ENCODE measurements around the gene PHLDB1.
"Not testable (repeated sequence)": the region's sequence is repeated elsewhere in the genome, so short reads cannot be mapped to it uniquely, and the experiment has no call there.

Gene PHLDB1

GRCh38 chr11:118604566-118604965 lies 2.8 kb upstream of the PHLDB1 start:
- no peak overlapping the region for H3K4me3 ChIP-seq (ENCODE audit: low read length)
- DNase-seq (ENCODE audit: low read depth, low spot score) = no peak

GRCh38 chr11:118605116-118605867 lies 2.1 kb upstream of the PHLDB1 start:
- no peak for DNase-seq (ENCODE audit: low read depth, low spot score)
- no peak overlapping the region for H3K4me3 ChIP-seq (ENCODE audit: low read length)

- DNase-seq (ENCODE audit: low read depth, low spot score) = no peak
- H3K4me3 ChIP-seq (ENCODE audit: low read length) = no peak overlapping the region
Observed at GRCh38 chr11:118606157-118606843, 1.1 kb upstream of the PHLDB1 start.

- H3K4me3 ChIP-seq (ENCODE audit: low read length) = no peak overlapping the region
- no peak for DNase-seq (ENCODE audit: low read depth, low spot score)
Observed at GRCh38 chr11:118606844-118607228, 579 bp upstream of the PHLDB1 start.

- no peak for DNase-seq (ENCODE audit: low read depth, low spot score)
Observed at GRCh38 chr11:118608360-118609227, 1.2 kb downstream of the PHLDB1 start.

GRCh38 chr11:118609380-118610224 lies 2.2 kb downstream of the PHLDB1 start:
- no peak for DNase-seq (ENCODE audit: low read depth, low spot score)
- no peak overlapping the region for H3K4me3 ChIP-seq (ENCODE audit: low read length)

More at GRCh38 chr11:118608360-118609227, 1.2 kb downstream of the PHLDB1 start:
- H3K4me3 ChIP-seq (ENCODE audit: low read length) = peak overlapping the region; percentile 36

GRCh38 chr11:118610225-118610772 lies 2.9 kb downstream of the PHLDB1 start:
- DNase-seq (ENCODE audit: low read depth, low spot score) = no peak
- no peak overlapping the region for H3K4me3 ChIP-seq (ENCODE audit: low read length)

- DNase-seq (ENCODE audit: low read depth, low spot score) = no peak
- H3K4me3 ChIP-seq (ENCODE audit: low read length) = no peak overlapping the region
Observed at GRCh38 chr11:118610773-118611432, 3.5 kb downstream of the PHLDB1 start.

- H3K4me3 ChIP-seq (ENCODE audit: low read length); DNase-seq (ENCODE audit: low read depth, low spot score): not testable (repeated sequence)
Observed at GRCh38 chr11:118611433-118611795, 4.0 kb downstream of the PHLDB1 start.

- no peak overlapping the region for H3K4me3 ChIP-seq (ENCODE audit: low read length)
- DNase-seq (ENCODE audit: low read depth, low spot score) = no peak
Observed at GRCh38 chr11:118612378-118612777, 5.0 kb downstream of the PHLDB1 start.

GRCh38 chr11:118614511-118614910 lies 7.1 kb downstream of the PHLDB1 start:
- no peak for DNase-seq (ENCODE audit: low read depth, low spot score)
- H3K4me3 ChIP-seq (ENCODE audit: low read length) = no peak overlapping the region

GRCh38 chr11:118615282-118615975 lies 8.0 kb downstream of the PHLDB1 start:
- no peak for DNase-seq (ENCODE audit: low read depth, low spot score)
- no peak overlapping the region for H3K4me3 ChIP-seq (ENCODE audit: low read length)

GRCh38 chr11:118615976-118616371 lies 8.6 kb downstream of the PHLDB1 start:
- H3K4me3 ChIP-seq (ENCODE audit: low read length) = no peak overlapping the region
- DNase-seq (ENCODE audit: low read depth, low spot score) = no peak

GRCh38 chr11:118618115-118618990 lies 10.9 kb downstream of the PHLDB1 start:
- H3K4me3 ChIP-seq (ENCODE audit: low read length) = no peak overlapping the region
- DNase-seq (ENCODE audit: low read depth, low spot score) = no peak

GRCh38 chr11:118618991-118619375 lies 11.6 kb downstream of the PHLDB1 start:
- H3K4me3 ChIP-seq (ENCODE audit: low read length) = no peak overlapping the region
- DNase-seq (ENCODE audit: low read depth, low spot score) = no peak

- no peak overlapping the region for H3K4me3 ChIP-seq (ENCODE audit: low read length)
- no peak for DNase-seq (ENCODE audit: low read depth, low spot score)
Observed at GRCh38 chr11:118619444-118620197, 12.2 kb downstream of the PHLDB1 start.
